Karpas-422 (cell line): ENCODE measurements around the gene RCN2. TPM values are rescaled to one million over a fixed set of nuclear protein-coding genes. Genes with fewer than 3 reads are reported as not detected.

Experiments used
- DNase-seq: peaks from one replicate; pipeline ENCODE4 v3.0.0-alpha.2; 2015
- H2AFZ ChIP-seq: fragments of 200-600 bp; sonication (generic); 2 replicates; pipeline ENCODE4 v1.6.1; 2014; ENCODE audit warnings: antibody characterized with exemption, low read length, mixed read lengths
- H3K27ac ChIP-seq: fragments of 200-600 bp; sonication (generic); 2 replicates; pipeline ENCODE4 v1.5.1; 2014; ENCODE audit warnings: mild to moderate bottlenecking, low read length, moderate library complexity
- H3K27me3 ChIP-seq: fragments of 200-600 bp; sonication (generic); 2 replicates; pipeline ENCODE4 v1.6.1; 2014; ENCODE audit warnings: low read length, mixed read lengths
- H3K36me3 ChIP-seq: fragments of 200-600 bp; sonication (generic); 2 replicates; pipeline ENCODE4 v1.6.1; 2014; ENCODE audit warnings: low read length, mixed read lengths; ENCODE audit not compliant: insufficient read depth
- H3K4me1 ChIP-seq: fragments of 200-600 bp; sonication (generic); 2 replicates; pipeline ENCODE4 v1.6.1; 2014; ENCODE audit warnings: mild to moderate bottlenecking, low read length, mixed read lengths
- H3K4me2 ChIP-seq: fragments of 200-600 bp; sonication (generic); 2 replicates; pipeline ENCODE4 v1.6.1; 2014; ENCODE audit warnings: low read length, low read depth, mild to moderate bottlenecking; ENCODE audit not compliant: poor library complexity, severe bottlenecking
- H3K4me3 ChIP-seq: fragments of 200-600 bp; sonication (generic); 2 replicates; pipeline ENCODE4 v1.5.1; 2014; ENCODE audit warnings: mild to moderate bottlenecking, antibody characterized with exemption, low read length, mixed read lengths
- H3K79me2 ChIP-seq: fragments of 200-600 bp; sonication (generic); 2 replicates; pipeline ENCODE4 v1.6.1; 2014; ENCODE audit warnings: mild to moderate bottlenecking, low read length, mixed read lengths
- H3K9ac ChIP-seq: fragments of 200-600 bp; sonication (generic); 2 replicates; pipeline ENCODE4 v1.6.0; 2014; ENCODE audit warnings: low read length
- H3K9me2 ChIP-seq: fragments of 200-600 bp; sonication (generic), shearing (Covaris generic); replicated peaks from 2 replicates; pipeline ENCODE4 v1.6.0; 2014; ENCODE audit warnings: mild to moderate bottlenecking, low read length, moderate library complexity; ENCODE audit not compliant: insufficient read depth
- H3K9me3 ChIP-seq: fragments of 300-700, 200-600 bp; sonication (generic); 2 replicates; pipeline ENCODE4 v1.6.1; 2014; ENCODE audit warnings: low read length, mixed read lengths
- H4K20me1 ChIP-seq: fragments of 200-600 bp; sonication (generic); 2 replicates; pipeline ENCODE4 v1.6.1; 2014; ENCODE audit warnings: mild to moderate bottlenecking, antibody characterized with exemption, low read length, low read depth; ENCODE audit not compliant: insufficient read depth
- total RNA-seq: library from RNA; depleted of rRNA; stranded (reverse); fragments of >200 nt; shearing (Covaris generic); gene quantifications from 2 replicates; pipeline ENCODE4 v1.2.3, GENCODE V29; 2014; ENCODE audit warnings: low replicate concordance

The RCN2 gene
- total RNA-seq, 1 experiment from 2014 or later = 84.8 TPM

- Histone ChIP-seq H3K79me2 (peaks cover 23% of the 10 kb centered on the region), H2AFZ (no peak overlapping the region)
Observed at GRCh38 chr15:76996076-76996525, 64.6 kb downstream of the RCN2 start.

DNA sequence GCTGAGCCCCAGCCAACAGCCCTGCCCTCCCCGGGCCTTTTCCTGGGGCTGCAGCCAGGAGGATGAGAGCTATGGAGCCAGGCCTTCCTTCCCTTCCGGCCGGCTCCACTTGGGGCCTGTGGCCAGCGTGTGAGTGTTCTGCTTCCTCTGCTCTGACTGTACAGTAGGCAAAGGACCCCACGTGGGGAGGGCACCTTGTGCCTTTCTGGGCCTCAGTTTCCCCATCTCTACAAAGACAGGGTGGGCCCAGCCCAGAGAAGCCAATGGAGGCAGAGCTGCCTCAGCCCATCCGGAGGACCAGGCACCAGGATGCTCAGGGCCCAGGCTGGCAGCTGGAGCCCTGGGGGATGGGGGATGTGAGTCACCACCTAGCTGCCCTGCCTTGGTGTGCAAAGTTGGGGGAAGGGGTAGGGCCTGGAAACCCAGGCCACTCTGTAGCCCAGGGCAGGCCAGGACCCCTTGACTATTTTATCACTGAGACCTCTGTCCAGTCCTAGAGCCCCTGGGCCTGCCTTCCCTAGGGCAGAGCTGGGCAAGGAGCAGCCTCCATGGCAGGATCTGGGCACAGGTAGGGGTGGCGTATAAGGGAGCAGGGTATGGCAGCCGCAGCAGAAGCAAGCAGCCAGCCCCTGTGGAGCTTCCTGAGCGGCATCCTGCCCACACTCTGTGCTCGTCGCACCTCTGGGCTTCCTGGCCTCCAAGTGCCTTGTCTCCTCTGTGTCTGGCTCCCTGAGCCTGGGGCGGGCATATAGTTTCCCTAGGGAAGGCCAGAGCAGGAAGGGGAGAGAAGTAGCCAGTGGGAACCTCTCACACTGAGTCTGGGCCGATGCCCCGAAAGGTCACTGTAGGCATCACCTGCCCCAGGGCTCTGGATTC is 65.2 kb downstream of the RCN2 start:
- Histone ChIP-seq H3K9ac (peak overlapping the region; percentile 84), H3K27me3 (no peaks in the 10 kb centered on the region), H3K79me2 (peaks cover 28% of the 10 kb centered on the region), H3K4me3 (peak overlapping the region; percentile 82), H4K20me1 (no peaks in the 10 kb centered on the region), H3K27ac (peak overlapping the region; percentile 81), H3K4me1 (peaks cover 79% of the 10 kb centered on the region), H3K9me3 (no peaks in the 10 kb centered on the region), H3K9me2 (no peaks in the 10 kb centered on the region), H3K36me3 (no peaks in the 10 kb centered on the region), H3K4me2 (peak overlapping the region; percentile 86), H2AFZ (no peak overlapping the region)
- DNase-seq = no peak

More at GRCh38 chr15:76996076-76996525, 64.6 kb downstream of the RCN2 start:
- Histone ChIP-seq H3K4me2 (peak overlapping the region; percentile 86), H4K20me1 (no peaks in the 10 kb centered on the region), H3K4me1 (peaks cover 72% of the 10 kb centered on the region), H3K27me3 (no peaks in the 10 kb centered on the region), H3K27ac (peak overlapping the region; percentile 81), H3K9ac (peak overlapping the region; percentile 84), H3K36me3 (no peaks in the 10 kb centered on the region), H3K9me3 (no peaks in the 10 kb centered on the region), H3K4me3 (peak overlapping the region; percentile 82), H3K9me2 (no peaks in the 10 kb centered on the region)
- no peak for DNase-seq

DNA sequence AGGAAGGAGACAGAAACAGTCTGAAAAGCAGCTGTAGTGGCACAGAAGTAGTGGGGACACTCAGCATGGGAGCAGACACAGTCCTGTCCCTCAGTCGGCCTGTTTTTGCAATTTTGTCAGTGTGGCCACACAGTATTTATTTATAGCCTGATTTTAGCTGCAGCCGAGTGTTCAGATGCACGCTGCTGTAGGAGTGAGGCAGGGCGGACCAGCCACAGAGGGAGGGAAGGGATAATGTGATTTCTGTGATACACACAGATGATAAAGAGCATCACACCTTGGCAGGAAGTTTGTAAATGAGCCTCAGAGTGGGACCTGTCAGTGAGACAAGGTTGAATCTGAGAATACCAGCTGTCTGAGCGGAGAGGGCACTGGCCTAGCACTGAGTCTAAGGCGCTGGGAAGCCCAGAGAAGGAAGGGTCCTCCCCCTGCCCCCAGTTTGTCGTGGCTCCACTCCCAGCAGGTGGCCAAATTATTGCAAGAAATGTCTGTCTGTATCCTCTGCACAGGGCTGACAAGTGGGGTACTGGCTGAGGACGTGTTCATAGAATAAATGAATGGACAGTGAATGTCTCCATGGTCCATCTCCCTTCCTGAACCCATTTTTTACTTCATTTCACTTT is 67.2 kb downstream of the RCN2 start:
- H3K27ac ChIP-seq = peak overlapping the region; percentile 81
- peaks cover 28% of the 10 kb centered on the region for H3K79me2 ChIP-seq
- peaks cover 93% of the 10 kb centered on the region for H3K4me1 ChIP-seq
- H3K4me3 ChIP-seq = no peak overlapping the region
- H3K27me3 ChIP-seq = no peaks in the 10 kb centered on the region
- H3K9me2 ChIP-seq = no peaks in the 10 kb centered on the region
- no peaks in the 10 kb centered on the region for H4K20me1 ChIP-seq
- H3K9ac ChIP-seq = 0 out of 2 replicates have a peak overlapping the region, but pooled peaks have one; percentile 84
- H3K36me3 ChIP-seq = no peaks in the 10 kb centered on the region
- no peak overlapping the region for H2AFZ ChIP-seq
- no peak for DNase-seq
- H3K9me3 ChIP-seq = no peaks in the 10 kb centered on the region
- peak overlapping the region; percentile 86 for H3K4me2 ChIP-seq

DNA sequence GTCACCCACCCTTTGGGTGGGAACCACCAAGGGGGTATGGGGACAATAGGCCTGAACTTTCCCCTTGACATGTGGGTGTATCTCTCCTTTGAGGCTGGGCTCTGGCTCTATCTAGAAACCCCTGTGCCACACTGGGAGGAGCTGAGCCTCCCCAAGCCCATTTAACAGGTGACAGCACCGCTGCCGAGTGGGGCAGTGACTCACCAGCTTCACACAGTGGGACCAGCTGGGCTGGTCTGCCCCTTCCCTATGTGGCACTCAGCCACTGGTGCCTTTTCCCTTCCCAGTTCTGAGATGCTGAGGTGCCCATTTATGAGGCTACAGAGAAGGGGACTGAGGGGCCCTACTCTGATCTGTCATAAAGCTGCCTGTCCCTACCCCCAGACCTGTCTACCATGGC is 68.4 kb downstream of the RCN2 start:
- Histone ChIP-seq H4K20me1 (no peaks in the 10 kb centered on the region), H3K79me2 (peaks cover 33% of the 10 kb centered on the region), H3K27ac (no peak overlapping the region)

DNA sequence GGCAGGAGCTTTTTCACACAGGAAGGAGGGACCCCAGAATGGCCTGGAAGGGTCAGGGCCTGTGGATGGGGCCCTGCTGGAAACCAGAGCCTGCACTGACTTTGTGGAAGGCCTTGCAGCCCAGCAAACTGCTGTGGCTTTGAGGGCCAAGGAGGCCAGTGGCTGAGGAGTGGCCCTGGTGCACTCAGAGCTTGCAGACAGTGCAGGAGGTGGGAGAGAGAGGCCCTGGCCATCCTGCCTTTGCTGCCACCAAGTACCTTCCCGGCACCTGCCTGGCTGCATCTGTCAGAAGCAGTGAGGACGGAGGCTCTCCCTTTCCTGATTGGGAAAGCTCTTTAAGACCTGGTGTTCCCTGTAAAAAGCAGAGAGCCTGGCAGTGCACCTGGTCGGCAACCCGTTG is 69.8 kb downstream of the RCN2 start:
- H3K4me3 ChIP-seq = no peak overlapping the region
- H3K9me2 ChIP-seq = no peaks in the 10 kb centered on the region
- peaks cover 29% of the 10 kb centered on the region for H3K79me2 ChIP-seq
- peak overlapping the region; percentile 98 for H3K27ac ChIP-seq
- H3K4me2 ChIP-seq = peak overlapping the region; percentile 94
- DNase-seq = no peak
- H3K27me3 ChIP-seq = no peaks in the 10 kb centered on the region
- H3K9ac ChIP-seq = peak overlapping the region; percentile 29; the same call in 1 of the 2 replicates
- H2AFZ ChIP-seq = no peak overlapping the region
- H3K4me1 ChIP-seq = peaks cover 78% of the 10 kb centered on the region
- 0 out of 2 replicates have a peak, but pooled peaks cover 4% of the 10 kb centered on the region for H4K20me1 ChIP-seq
- H3K9me3 ChIP-seq = no peaks in the 10 kb centered on the region
- H3K36me3 ChIP-seq = no peaks in the 10 kb centered on the region

More for the DNA sequence above, 68.4 kb downstream of the RCN2 start:
- Histone ChIP-seq H3K9me3 (no peaks in the 10 kb centered on the region), H3K36me3 (no peaks in the 10 kb centered on the region), H2AFZ (no peak overlapping the region), H3K9ac (no peak overlapping the region), H3K9me2 (no peaks in the 10 kb centered on the region), H3K27me3 (no peaks in the 10 kb centered on the region), H3K4me2 (no peak overlapping the region), H3K4me3 (no peak overlapping the region), H3K4me1 (peaks cover 89% of the 10 kb centered on the region)
- DNase-seq = no peak

- DNase-seq = no peak
- peaks cover 29% of the 10 kb centered on the region for H3K79me2 ChIP-seq
- H3K9me3 ChIP-seq = no peaks in the 10 kb centered on the region
- H3K36me3 ChIP-seq = no peaks in the 10 kb centered on the region
- H3K27me3 ChIP-seq = no peaks in the 10 kb centered on the region
- 0 out of 2 replicates have a peak, but pooled peaks cover 4% of the 10 kb centered on the region for H4K20me1 ChIP-seq
- H3K4me3 ChIP-seq = peak overlapping the region; percentile 62
- H3K9me2 ChIP-seq = no peaks in the 10 kb centered on the region
- peak overlapping the region; percentile 76 for H3K9ac ChIP-seq
- H3K27ac ChIP-seq = peak overlapping the region; percentile 98
- H2AFZ ChIP-seq = no peak overlapping the region
- peak overlapping the region; percentile 94 for H3K4me2 ChIP-seq
- peaks cover 72% of the 10 kb centered on the region for H3K4me1 ChIP-seq
Observed at GRCh38 chr15:77001966-77002365, 70.4 kb downstream of the RCN2 start.

- Histone ChIP-seq H3K9ac (peak overlapping the region; percentile 76), H3K4me2 (peak overlapping the region; percentile 94), H3K27me3 (no peaks in the 10 kb centered on the region), H3K4me3 (peak overlapping the region; percentile 62), H3K9me3 (no peaks in the 10 kb centered on the region), H3K9me2 (no peaks in the 10 kb centered on the region), H2AFZ (no peak overlapping the region), H3K36me3 (no peaks in the 10 kb centered on the region), H3K79me2 (peaks cover 30% of the 10 kb centered on the region; the same call in 1 of the 2 replicates), H4K20me1 (0 out of 2 replicates have a peak, but pooled peaks cover 4% of the 10 kb centered on the region), H3K4me1 (peaks cover 68% of the 10 kb centered on the region), H3K27ac (peak overlapping the region; percentile 98)
- DNase-seq = peak; percentile 67
Observed at GRCh38 chr15:77002436-77002835, 70.9 kb downstream of the RCN2 start.
